K562 (cell line): ENCODE data around the gene CDPF1. TPM values are rescaled to one million over a fixed set of nuclear protein-coding genes. Genes with fewer than 3 reads are reported as not detected.

Source experiments
- ATAC-seq: fragments of 200-7000 bp; cut with Tn5 transposase; 3 replicates; pipeline ENCODE4 v1.9.1; 2020; ENCODE audit warnings: moderate library complexity
- BruUV-seq: library from RNA; stranded (reverse); fragments of 400-500 nt; replicated peaks from 2 replicates; lab custom pipeline; 2021; lab: Mats Ljungman, UMichigan
- CTCF ChIA-PET: fragments of 300-600 bp; formaldehyde crosslinking; extraction: SDS; loops from one replicate; lab custom pipeline; 2021; ENCODE audit warnings: low intra/inter-chr PET ratio; lab: Yijun Ruan, JAX
- POLR2A ChIA-PET: fragments of 300-600, 350-650 bp; sonication (Branson Sonifier 250); formaldehyde crosslinking; extraction: SDS; loops from one replicate; lab custom pipeline; 2021; ENCODE audit warnings: antibody characterized with exemption, inconsistent platforms; lab: Yijun Ruan, JAX
- DNase-seq, 4 experiments: peaks; one replicate each; pipeline versions ENCODE4 v3.0.0 to v3.0.0-alpha.2; 2011 to 2018; ENCODE audit warnings: low spot score in 3 of 4, mixed read lengths in 3 of 4; ENCODE audit errors: extremely low read depth in 1 of 4
- FAIRE-seq: peaks from 2 replicates; lab custom pipeline; 2011; peaks lifted over from hg19 to GRCh38; lab: Jason Lieb, UNC
- H2AFZ ChIP-seq: 2 replicates; pipeline ENCODE4 v1.6.0; 2011; ENCODE audit warnings: low read depth, low read length, control low read depth, inconsistent platforms
- H3K27ac ChIP-seq: fragments of 200-600 bp; 3 replicates; pipeline ENCODE4 v1.8.0; 2011; ENCODE audit warnings: low read depth, mild to moderate bottlenecking, control low read depth, inconsistent platforms, low read length, moderate library complexity, mixed read lengths; ENCODE audit errors: extremely low read depth
- H3K27me3 ChIP-seq, 2 experiments: fragments of 300-600 bp in 1 of 2; 2 replicates in 1 of 2; 3 replicates in 1 of 2; pipeline versions ENCODE4 v1.6.0 to v1.8.0; 2011; ENCODE audit warnings: inconsistent platforms in 2 of 2, low read length in 2 of 2, mild to moderate bottlenecking in 1 of 2, mixed read lengths in 1 of 2, moderate library complexity in 1 of 2; ENCODE audit not compliant: control insufficient read depth in 2 of 2, insufficient read depth in 2 of 2
- H3K36me3 ChIP-seq: fragments of 300-600 bp; 3 replicates; pipeline ENCODE4 v1.8.0; 2011; ENCODE audit warnings: mild to moderate bottlenecking, low read length, inconsistent platforms; ENCODE audit not compliant: control insufficient read depth, insufficient read depth
- H3K4me1 ChIP-seq, 2 experiments: fragments of 200-600 bp in 1 of 2; replicated peaks in 1 of 2; 2 replicates in 1 of 2; 3 replicates in 1 of 2; pipeline versions ENCODE4 v1.5.1 to v1.8.0; 2011; ENCODE audit warnings: inconsistent platforms in 2 of 2, low read length in 2 of 2, mild to moderate bottlenecking in 1 of 2, mixed read lengths in 1 of 2, moderate library complexity in 1 of 2; ENCODE audit not compliant: control insufficient read depth in 2 of 2, insufficient read depth in 2 of 2
- H3K4me2 ChIP-seq: 2 replicates; pipeline ENCODE4 v1.6.1; 2011; ENCODE audit warnings: low read length, control low read depth, inconsistent platforms, mixed read lengths; ENCODE audit not compliant: insufficient read depth
- H3K4me3 ChIP-seq: fragments of 200-600 bp; sonication (generic), shearing (Covaris generic); 2 replicates; pipeline ENCODE4 v1.5.1; 2016; ENCODE audit warnings: control low read depth, inconsistent platforms
- H3K79me2 ChIP-seq: fragments of 200-600 bp; 3 replicates; pipeline ENCODE4 v1.8.0; 2011; ENCODE audit warnings: low read length, inconsistent platforms; ENCODE audit not compliant: control insufficient read depth, insufficient read depth
- H3K9ac ChIP-seq, 2 experiments: 2 replicates each; pipeline versions ENCODE4 v1.6.0 to v1.6.1; 2011; ENCODE audit warnings: low read depth in 2 of 2, low read length in 2 of 2, control low read depth in 1 of 2, inconsistent platforms in 1 of 2, mild to moderate bottlenecking in 1 of 2, mixed read lengths in 1 of 2; ENCODE audit not compliant: insufficient read depth in 1 of 2
- H3K9me1 ChIP-seq: one replicate; pipeline ENCODE4 v1.6.0; 2011; ENCODE audit warnings: inconsistent platforms, mild to moderate bottlenecking, low read length, moderate library complexity; ENCODE audit not compliant: control insufficient read depth, insufficient read depth
- H3K9me3 ChIP-seq: replicated peaks from 2 replicates; pipeline ENCODE4 v1.5.1; 2011; ENCODE audit warnings: low read depth, low read length, inconsistent platforms; ENCODE audit not compliant: control insufficient read depth, insufficient read depth
- H4K20me1 ChIP-seq: replicated peaks from 2 replicates; pipeline ENCODE4 v1.6.1; 2011; ENCODE audit warnings: low read length, inconsistent platforms, mixed read lengths; ENCODE audit not compliant: control insufficient read depth, insufficient read depth
- CBX5 ChIP-seq: IDR thresholded peaks from 2 replicates; pipeline ENCODE4 v1.6.1; 2014; ENCODE audit warnings: low read depth, borderline replicate concordance
- CHD4 ChIP-seq: fragments of 200-600 bp; sonication (generic); IDR thresholded peaks from 3 replicates; pipeline ENCODE4 v1.6.1; 2012; ENCODE audit warnings: low read depth, mild to moderate bottlenecking, mixed read lengths, low read length, inconsistent platforms; ENCODE audit not compliant: insufficient read depth, insufficient replicate concordance, poor library complexity, severe bottlenecking
- CXXC5 ChIP-seq: fragments of 250-450 bp; sonication (Bioruptor Pico); IDR thresholded peaks from 2 replicates; pipeline ENCODE4 v1.8.0; 2022; ENCODE audit warnings: inconsistent platforms, mild to moderate bottlenecking, moderate library complexity
- EP400 ChIP-seq: fragments of 450-650 bp; IDR thresholded peaks from 2 replicates; pipeline ENCODE4 v1.6.1; 2017; ENCODE audit warnings: antibody characterized with exemption, mild to moderate bottlenecking, moderate library complexity
- HNRNPUL1 ChIP-seq: fragments of 200-400 bp; formaldehyde crosslinking; IDR thresholded peaks from 2 replicates; pipeline ENCODE4 v1.6.1; 2017; ENCODE audit warnings: low read length
- KLF1 ChIP-seq: fragments of 450-650 bp; IDR thresholded peaks from 2 replicates; pipeline ENCODE4 v1.6.1; 2016; ENCODE audit warnings: missing genetic modification characterization, missing compliant biosample characterization
- MCM2 ChIP-seq: fragments of 450-650 bp; IDR thresholded peaks from 2 replicates; pipeline ENCODE4 v1.6.1; 2017; ENCODE audit warnings: low read depth, mild to moderate bottlenecking
- MECOM ChIP-seq: fragments of 250-450 bp; sonication (Bioruptor Pico); IDR thresholded peaks from 2 replicates; pipeline ENCODE4 v1.8.0; 2022; ENCODE audit warnings: inconsistent platforms
- MEIS2 ChIP-seq: fragments of 450-650 bp; IDR thresholded peaks from 2 replicates; pipeline ENCODE4 v1.6.1; 2014; ENCODE audit warnings: mild to moderate bottlenecking; ENCODE audit not compliant: partially characterized antibody
- NFE2 ChIP-seq: IDR thresholded peaks from 2 replicates; pipeline ENCODE4 v1.6.1; 2014; ENCODE audit warnings: antibody characterized with exemption, low read depth
- SIN3A ChIP-seq, 2 experiments: fragments of 150-350 bp in 1 of 2; IDR thresholded peaks; 2 replicates each; pipeline ENCODE4 v1.6.1; 2011 to 2016; ENCODE audit warnings: borderline replicate concordance in 2 of 2, low read depth in 2 of 2, low read length in 2 of 2, mild to moderate bottlenecking in 2 of 2, moderate library complexity in 2 of 2; ENCODE audit not compliant: control insufficient read depth in 1 of 2
- SLC30A9 ChIP-seq: fragments of 250-450 bp; sonication (Bioruptor Pico); IDR thresholded peaks from 2 replicates; pipeline ENCODE4 v1.8.0; 2022; ENCODE audit warnings: mild to moderate bottlenecking, moderate library complexity
- SRSF1 ChIP-seq: fragments of 200-400 bp; formaldehyde crosslinking; IDR thresholded peaks from 2 replicates; pipeline ENCODE4 v1.6.1; 2017; ENCODE audit warnings: mild to moderate bottlenecking, low read depth, low read length, moderate library complexity
- TAF9B ChIP-seq: fragments of 450-650 bp; IDR thresholded peaks from 2 replicates; pipeline ENCODE4 v1.6.1; 2018; ENCODE audit warnings: mild to moderate bottlenecking; ENCODE audit not compliant: partially characterized antibody
- ZBTB17 ChIP-seq: fragments of 450-650 bp; formaldehyde crosslinking; IDR thresholded peaks from 2 replicates; pipeline ENCODE4 v1.4.0; 2020; ENCODE audit warnings: mild to moderate bottlenecking
- ZFX ChIP-seq: sonication (generic); formaldehyde crosslinking; IDR thresholded peaks from 2 replicates; pipeline ENCODE4 v1.8.0; 2022; ENCODE audit warnings: mild to moderate bottlenecking, missing genetic modification reagents, moderate library complexity
- ZNF354B ChIP-seq: fragments of 250-450 bp; sonication (Bioruptor Pico); IDR thresholded peaks from 2 replicates; pipeline ENCODE4 v1.4.0; 2020
- ZNF384 ChIP-seq: IDR thresholded peaks from 2 replicates; pipeline ENCODE4 v1.6.1; 2012; ENCODE audit warnings: low read depth, low read length, improper control_type of control experiment
- ZNF584 ChIP-seq: fragments of 200-800 bp; sonication (Bioruptor generic); IDR thresholded peaks from 2 replicates; pipeline ENCODE4 v1.6.1; 2016; ENCODE audit warnings: low read depth, mild to moderate bottlenecking, missing genetic modification characterization, missing compliant biosample characterization
- ZNF586 ChIP-seq: fragments of 450-650 bp; formaldehyde crosslinking; conservative IDR thresholded peaks from 2 replicates; pipeline ENCODE4 v1.4.0; 2020; ENCODE audit warnings: mild to moderate bottlenecking, moderate library complexity
- WGBS: fragments of 100-300 bp; shearing (Covaris generic); methylation state at CpG from one replicate; pipeline ENCODE4 v1.1.6; 2016; ENCODE audit warnings: low coverage, mixed read lengths; ENCODE audit not compliant: insufficient coverage; ENCODE audit errors: missing lambda C conversion rate; 5-methylcytosine and 5-hydroxymethylcytosine counted together
- in situ Hi-C: fragments of 300-500 bp; cut with MboI; formaldehyde crosslinking; loops from 4 replicates; pipeline ENCODE4 v1.15.0; 2018; ENCODE audit warnings: inconsistent platforms, mixed read lengths
- intact Hi-C: fragments of 100-400 bp; cut with micrococcal nuclease; formaldehyde crosslinking; loops from 2 replicates; pipeline ENCODE4 v1.14.2; 2022
- polyA plus RNA-seq, 8 experiments: library from polyadenylated mRNA; depleted of rRNA in 4 of 8; stranded (reverse) in 5 of 8; unstranded in 3 of 8; fragments of >200 nt; fragmentation: Nextera tagmentation in 2 of 8; fragmentation: Illumina TruSeq in 1 of 8; extraction: Ambion mirVana in 2 of 8; extraction: Trizol in 1 of 8; gene quantifications; 2 replicates each; pipeline versions ENCODE4 v1.2.1 to v1.2.3, GENCODE V29; 2011 to 2014; ENCODE audit warnings: inconsistent platforms in 1 of 8, missing spikeins in 1 of 8
- total RNA-seq, 7 experiments: library from RNA; depleted of rRNA in 6 of 7; stranded (reverse); fragments of >200 nt in 6 of 7; fragmentation: Illumina TruSeq in 2 of 7; extraction: Trizol in 2 of 7; gene quantifications; 2 replicates each; pipeline versions ENCODE4 v1.2.1 to v1.2.3, GENCODE V29; 2011 to 2021; ENCODE audit warnings: low replicate concordance in 1 of 7
- TF ChIP-seq, protein P1 (sequence below), 3 experiments: IDR thresholded peaks in 2 of 3; conservative IDR thresholded peaks in 1 of 3; 2 replicates each; pipeline ENCODE4 v1.5.1; 2011 to 2012; ENCODE audit warnings: low read length in 3 of 3, mild to moderate bottlenecking in 3 of 3, control low read depth in 2 of 3, improper control_type of control experiment in 1 of 3, inconsistent platforms in 1 of 3, low read depth in 1 of 3, mixed read lengths in 1 of 3, moderate library complexity in 1 of 3; ENCODE audit not compliant: insufficient read depth in 2 of 3

CDPF1 gene
- total and polyA plus RNA-seq, 9 of the 15 experiments (the other 6 are each of a cell fraction or from before 2014, with no cell fraction given), result 0.84 to 19.5 (median 9.1) TPM

DNA sequence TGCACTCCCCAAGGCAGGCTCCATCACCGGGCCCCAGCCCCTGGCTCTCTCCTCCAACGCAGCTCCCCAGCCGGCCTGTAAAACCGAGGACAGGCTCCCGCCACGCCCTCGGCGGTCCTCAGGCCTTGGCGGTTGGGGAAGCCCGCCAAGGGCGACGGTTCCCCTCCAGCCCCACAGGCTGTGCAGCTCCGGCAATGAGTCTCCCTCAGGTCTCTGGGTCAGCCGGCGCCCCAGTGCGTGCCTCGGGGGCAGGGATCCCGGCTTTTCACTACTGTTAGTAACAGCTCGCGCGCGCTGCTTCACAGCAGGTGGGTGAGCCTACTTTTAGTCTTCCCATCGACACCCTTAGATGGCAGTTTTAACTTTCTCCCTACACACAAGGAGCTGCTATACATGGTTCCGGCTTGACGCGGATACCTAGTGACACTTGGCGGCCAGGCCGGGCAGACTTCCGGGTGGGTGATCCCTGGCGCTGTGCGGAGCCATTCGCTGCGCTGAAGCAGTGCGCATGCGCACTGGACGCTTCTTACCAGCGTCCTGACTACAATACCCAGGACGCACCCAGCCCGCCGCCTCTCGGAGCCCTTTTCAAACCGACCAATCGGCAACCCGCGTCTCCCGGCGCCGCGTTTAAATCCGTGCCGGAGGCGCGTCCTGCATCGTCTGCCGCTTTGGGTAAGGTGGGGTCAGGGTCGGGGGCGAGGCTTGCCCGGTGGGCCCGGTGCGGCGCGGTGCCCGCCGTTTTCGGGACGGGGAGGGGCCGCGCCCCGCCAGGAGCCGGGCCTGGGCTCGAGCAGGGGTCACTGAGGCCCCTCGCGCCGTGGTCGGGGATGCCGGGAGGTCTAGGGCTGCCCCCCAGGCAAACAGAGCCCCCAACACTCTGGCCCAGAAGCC, 46.4 kb upstream of the CDPF1 start, which contains the start of gene GTSE1:
Gene GTSE1, plus strand, starts transcription at position 614 of the 894 bp plus-strand sequence. CDS start 531 bp downstream, outside the sequence.
- H3K36me3 ChIP-seq, result peaks cover 32% of the 10 kb centered on the region; the same call in 2 of the 3 replicates
- WGBS, result 1% methylated on average over 53 of the region's 76 CpGs
- H3K27ac ChIP-seq, result peak within 1 kb of the TSS; percentile 68
- H2AFZ ChIP-seq, result peak within 1 kb of the TSS; percentile 75
- POLR2A ChIA-PET, result interaction anchor here (0.7 to 2.6 kb wide), 8 partner anchors 8 to 165 kb away, joined by 3 to 10 read pairs (median 4); no protein-coding TSS in a partner anchor
- BruUV-seq, result TSS peak; percentile 96
- peak; percentile 97 for ATAC-seq
- H4K20me1 ChIP-seq, result no peaks in the 10 kb centered on the region
- H3K79me2 ChIP-seq, result peaks cover 17% of the 10 kb centered on the region
- H3K9me1 ChIP-seq, result no peaks in the 10 kb centered on the region
- peak; percentile 95 for FAIRE-seq
- peak; percentile 92 to 97 (median 94) for DNase-seq
- CTCF ChIA-PET, result interaction anchor here (0.6 kb wide), 1 partner anchor 174 kb away, joined by 4 read pairs; no protein-coding TSS in a partner anchor
- no peaks in the 10 kb centered on the region for H3K27me3 ChIP-seq
- in situ Hi-C loops (no loop called here), intact Hi-C loops (loop anchor here (5.0 kb wide), 1 partner anchor 164 kb away; no protein-coding TSS in a partner anchor)
- no peaks in the 10 kb centered on the region for H3K9me3 ChIP-seq
- H3K4me3 ChIP-seq, result peak within 1 kb of the TSS; percentile 74
- H3K4me2 ChIP-seq, result peak within 1 kb of the TSS; percentile 93
- peak within 1 kb of the TSS; percentile 68 to 94 for H3K9ac ChIP-seq
- peaks cover 2 to 24% of the 10 kb centered on the region in 2 experiments; a peak in 4 of 5 replicates for H3K4me1 ChIP-seq
- no peak for TF ChIP-seq SRSF1
- TF ChIP-seq SLC30A9 (CRISPR knock-in tag), result no peak
- TF ChIP-seq KLF1, result no peak
- peak; percentile 79 for TF ChIP-seq ZFX
- no peak for TF ChIP-seq CHD4
- no peak for TF ChIP-seq HNRNPUL1
- peak; percentile 86 for TF ChIP-seq EP400
- no peak for TF ChIP-seq MECOM (CRISPR knock-in tag)
- TF ChIP-seq MEIS2, result peak; percentile 90
- no peak for TF ChIP-seq CBX5
- no peak for TF ChIP-seq ZBTB17 (CRISPR knock-in tag)
- TF ChIP-seq, protein P1, sequence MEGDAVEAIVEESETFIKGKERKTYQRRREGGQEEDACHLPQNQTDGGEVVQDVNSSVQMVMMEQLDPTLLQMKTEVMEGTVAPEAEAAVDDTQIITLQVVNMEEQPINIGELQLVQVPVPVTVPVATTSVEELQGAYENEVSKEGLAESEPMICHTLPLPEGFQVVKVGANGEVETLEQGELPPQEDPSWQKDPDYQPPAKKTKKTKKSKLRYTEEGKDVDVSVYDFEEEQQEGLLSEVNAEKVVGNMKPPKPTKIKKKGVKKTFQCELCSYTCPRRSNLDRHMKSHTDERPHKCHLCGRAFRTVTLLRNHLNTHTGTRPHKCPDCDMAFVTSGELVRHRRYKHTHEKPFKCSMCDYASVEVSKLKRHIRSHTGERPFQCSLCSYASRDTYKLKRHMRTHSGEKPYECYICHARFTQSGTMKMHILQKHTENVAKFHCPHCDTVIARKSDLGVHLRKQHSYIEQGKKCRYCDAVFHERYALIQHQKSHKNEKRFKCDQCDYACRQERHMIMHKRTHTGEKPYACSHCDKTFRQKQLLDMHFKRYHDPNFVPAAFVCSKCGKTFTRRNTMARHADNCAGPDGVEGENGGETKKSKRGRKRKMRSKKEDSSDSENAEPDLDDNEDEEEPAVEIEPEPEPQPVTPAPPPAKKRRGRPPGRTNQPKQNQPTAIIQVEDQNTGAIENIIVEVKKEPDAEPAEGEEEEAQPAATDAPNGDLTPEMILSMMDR (IDR thresholded peaks at IDR 0.05 in 2 of 3, conservative IDR thresholded peaks at IDR 0.05 in 1 of 3; ENCODE audit: insufficient read depth in 2 of 3, low read depth in 1 of 3, low read length in 3 of 3), result peak; percentile 23 to 53 (median 49); a peak in 4 of 6 replicates
- no peak for TF ChIP-seq ZNF586 (CRISPR knock-in tag)
- TF ChIP-seq NFE2, result no peak
- TF ChIP-seq CXXC5, result peak; percentile 88
- TF ChIP-seq ZNF384, result no peak
- no peak for TF ChIP-seq ZNF354B (CRISPR knock-in tag)
- TF ChIP-seq ZNF584 (CRISPR knock-in tag), result no peak
- TF ChIP-seq SIN3A (IDR thresholded peaks at IDR 0.05; ENCODE audit: borderline replicate concordance in 2 of 2, control insufficient read depth in 1 of 2, low read depth in 2 of 2, low read length in 2 of 2), result 0 out of 4 replicates have a peak, but pooled peaks of 1 of the 2 experiments have one; percentile 27
- no peak for TF ChIP-seq MCM2
- TF ChIP-seq TAF9B, result peak; percentile 63
